Panc1 (cell line): ENCODE data around the gene SPAG6. TPM values are rescaled to one million over a fixed set of nuclear protein-coding genes. Genes with fewer than 3 reads are reported as not detected.

Experiments
- ATAC-seq: fragments of 200-7000 bp; cut with Tn5 transposase; 2 replicates; pipeline ENCODE4 v1.9.1; 2020; ENCODE audit warnings: mild to moderate bottlenecking, moderate library complexity
- BruUV-seq: library from RNA; stranded (reverse); fragments of 400-500 nt; replicated peaks from 2 replicates; lab custom pipeline; 2021; lab: Mats Ljungman, UMichigan
- CTCF ChIA-PET: fragments of 300-600 bp; sonication (Branson Sonifier 250); formaldehyde crosslinking; loops from one replicate; lab custom pipeline; 2022; ENCODE audit warnings: antibody characterized with exemption; lab: Charles Lee
- POLR2A ChIA-PET: fragments of 300-600 bp; sonication (Branson Sonifier 250); formaldehyde crosslinking; loops from one replicate; lab custom pipeline; 2022; ENCODE audit warnings: antibody characterized with exemption; lab: Charles Lee
- DNase-seq: peaks from one replicate; pipeline ENCODE4 v3.0.0-alpha.2; 2010; ENCODE audit warnings: low read depth, low spot score
- H3K27ac ChIP-seq: 2 replicates; pipeline ENCODE4 v1.5.1; 2011; ENCODE audit warnings: mild to moderate bottlenecking, low read length, inconsistent platforms
- H3K27me3 ChIP-seq: fragments of 200-500 bp; sonication (Bioruptor generic); 2 replicates; pipeline ENCODE4 v1.6.0; 2014; ENCODE audit warnings: low read length, inconsistent platforms; ENCODE audit not compliant: control insufficient read depth, insufficient read depth
- H3K36me3 ChIP-seq: fragments of 200-500 bp; sonication (Bioruptor generic); 2 replicates; pipeline ENCODE4 v1.5.1; 2014; ENCODE audit warnings: inconsistent platforms, mild to moderate bottlenecking, low read length, moderate library complexity; ENCODE audit not compliant: control insufficient read depth, insufficient read depth
- H3K4me1 ChIP-seq: 2 replicates; pipeline ENCODE4 v1.5.1; 2011; ENCODE audit warnings: inconsistent platforms, mild to moderate bottlenecking, low read length, moderate library complexity; ENCODE audit not compliant: control insufficient read depth, insufficient read depth
- H3K4me3 ChIP-seq, 2 experiments: 2 replicates each; pipeline ENCODE4 v1.5.1; 2011 to 2012; ENCODE audit warnings: low read depth in 2 of 2, low read length in 2 of 2, mild to moderate bottlenecking in 2 of 2, inconsistent platforms in 1 of 2, moderate library complexity in 1 of 2
- H3K9me3 ChIP-seq: fragments of 200-500 bp; sonication (Bioruptor generic); 2 replicates; pipeline ENCODE4 v1.5.1; 2014; ENCODE audit warnings: low read depth, mild to moderate bottlenecking, inconsistent platforms, low read length, moderate library complexity; ENCODE audit not compliant: control insufficient read depth, insufficient read depth
- CTCF ChIP-seq: fragments of 450-650 bp; IDR thresholded peaks from 2 replicates; pipeline ENCODE4 v1.5.1; 2017; ENCODE audit warnings: mild to moderate bottlenecking
- POLR2AphosphoS5 ChIP-seq: IDR thresholded peaks from 2 replicates; pipeline ENCODE4 v1.6.1; 2012; ENCODE audit warnings: mild to moderate bottlenecking, low read depth, low read length, moderate library complexity
- REST ChIP-seq, 2 experiments: IDR thresholded peaks; 2 replicates each; pipeline ENCODE4 v1.6.1; 2011 to 2012; ENCODE audit warnings: low read depth in 2 of 2, control low read depth in 1 of 2, low read length in 1 of 2, mild to moderate bottlenecking in 1 of 2, moderate library complexity in 1 of 2; ENCODE audit not compliant: insufficient read depth in 1 of 2
- SIN3A ChIP-seq: IDR thresholded peaks from 2 replicates; pipeline ENCODE4 v1.6.1; 2012; ENCODE audit warnings: low read depth, mild to moderate bottlenecking, low read length, moderate library complexity, borderline replicate concordance; ENCODE audit not compliant: insufficient read depth
- TCF7L2 ChIP-seq: IDR thresholded peaks from 2 replicates; pipeline ENCODE4 v1.6.1; 2011; ENCODE audit warnings: mild to moderate bottlenecking, low read depth, low read length, inconsistent platforms
- in situ Hi-C: cut with HindIII; loops from 2 replicates; pipeline ENCODE4 v1.10.0; 2016; ENCODE audit warnings: low sequenced_read_pairs, low pct_unique_long_range_greater_than_20kb
- intact Hi-C: fragments of 100-400 bp; cut with micrococcal nuclease; formaldehyde crosslinking; loops from one replicate; pipeline ENCODE4 v1.10.0; 2022; ENCODE audit not compliant: unreplicated experiment
- total RNA-seq: library from RNA; stranded (reverse); gene quantifications from one replicate; pipeline ENCODE4 v1.2.1, GENCODE V29; 2021; ENCODE audit not compliant: unreplicated experiment

Gene SPAG6
- total RNA-seq, 1 experiment from 2014 or later, result not detected

- Histone ChIP-seq H3K4me3 (no peak overlapping the region), H3K9me3 (no peaks in the 10 kb centered on the region), H3K36me3 (no peaks in the 10 kb centered on the region), H3K27me3 (no peaks in the 10 kb centered on the region), H3K27ac (no peak overlapping the region), H3K4me1 (no peaks in the 10 kb centered on the region)
- ChIA-PET CTCF (no interaction called here), POLR2A (no interaction called here)
- no TSS peak for BruUV-seq
- TF ChIP-seq REST (IDR thresholded peaks at IDR 0.05; ENCODE audit: insufficient read depth in 1 of 2, low read depth in 2 of 2, low read length in 1 of 2) (no peak), TCF7L2 (no peak), CTCF (no peak), POLR2AphosphoS5 (no peak), SIN3A (no peak)
- intact Hi-C loops, result no loop called here
- ATAC-seq (no peak), DNase-seq (no peak)
- in situ Hi-C loops, result no loop called here
Measured at GRCh38 chr10:22461891-22462290, 116.6 kb downstream of the SPAG6 start.

GRCh38 chr10:22463255-22463654 lies 118.0 kb downstream of the SPAG6 start:
- CTCF ChIA-PET, result no interaction called here
- Histone ChIP-seq H3K4me1 (no peaks in the 10 kb centered on the region), H3K4me3 (no peak overlapping the region), H3K27me3 (no peaks in the 10 kb centered on the region), H3K9me3 (no peaks in the 10 kb centered on the region), H3K36me3 (no peaks in the 10 kb centered on the region), H3K27ac (no peak overlapping the region)
- DNase-seq (no peak), ATAC-seq (no peak)
- in situ Hi-C loops, result no loop called here
- BruUV-seq, result no TSS peak
- intact Hi-C loops, result no loop called here
- POLR2A ChIA-PET, result no interaction called here
- no peak for TF ChIP-seq TCF7L2
- no peak for TF ChIP-seq POLR2AphosphoS5
- TF ChIP-seq SIN3A, result no peak
- no peak for TF ChIP-seq REST (IDR thresholded peaks at IDR 0.05; ENCODE audit: insufficient read depth in 1 of 2, low read depth in 2 of 2, low read length in 1 of 2)
- no peak for TF ChIP-seq CTCF
